Measurements from ENCODE around the gene PPEF1. TPM values are rescaled to one million over a fixed set of nuclear protein-coding genes. Genes with fewer than 3 reads are reported as not detected.

The PPEF1 gene
- total RNA-seq, 2 experiments from 2014 or later, result not detected

DNA sequence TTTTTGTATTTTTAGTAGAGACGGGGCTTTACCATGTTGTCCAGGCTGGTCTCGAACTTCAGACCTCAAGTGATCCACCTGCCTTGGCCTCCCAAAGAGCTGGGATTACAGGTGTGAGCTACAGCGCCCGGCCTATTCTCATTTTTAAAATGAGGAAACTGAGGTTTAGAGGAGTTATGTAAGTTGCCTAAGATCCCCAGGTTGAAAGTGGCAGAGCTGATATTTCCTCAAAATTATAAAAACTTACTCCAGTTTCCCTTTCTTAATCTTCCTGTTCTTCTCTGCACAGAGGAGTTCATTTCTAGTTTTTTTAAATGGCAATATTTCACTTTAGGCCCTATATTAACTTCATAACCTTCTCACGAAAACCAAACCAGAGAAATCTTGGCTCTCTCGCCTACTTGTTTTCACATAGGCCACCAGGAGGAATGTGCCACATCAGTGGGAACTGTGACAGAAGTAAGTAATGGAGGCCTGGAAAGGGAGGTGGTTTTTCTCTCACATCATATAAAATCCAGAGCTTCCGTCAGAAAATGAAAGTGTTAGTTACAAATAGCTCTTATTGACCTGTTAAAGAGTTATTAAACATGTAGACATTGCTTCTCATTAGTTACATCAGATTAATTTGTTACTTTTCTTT is 19.5 kb upstream of the PPEF1 start:
- Mint-ChIP-seq H3K27ac (no peak overlapping the region), H3K4me1 (ENCODE audit: low read depth) (no peaks in the 10 kb centered on the region), H3K9me3 (no peaks in the 10 kb centered on the region), H3K36me3 (ENCODE audit: low read depth) (no peaks in the 10 kb centered on the region), H3K4me3 (no peak overlapping the region), H3K27me3 (no peaks in the 10 kb centered on the region)
- intact Hi-C loops (cut with micrococcal nuclease), result no loop called here
- POLR2A ChIA-PET, result no interaction called here
- ATAC-seq, result no peak
- DNase-seq, result no peak
- CTCF ChIA-PET, result no interaction called here
- no peak for TF ChIP-seq CTCF (IDR thresholded peaks at IDR 0.05)

GRCh38 chrX:18691431-18691830 is 16.0 kb upstream of the PPEF1 start:
- Mint-ChIP-seq H3K4me3 (no peak overlapping the region), H3K9me3 (peaks cover 2% of the 10 kb centered on the region), H3K27me3 (no peaks in the 10 kb centered on the region), H3K36me3 (ENCODE audit: low read depth) (no peaks in the 10 kb centered on the region), H3K27ac (no peak overlapping the region), H3K4me1 (ENCODE audit: low read depth) (no peaks in the 10 kb centered on the region)
- intact Hi-C loops (cut with micrococcal nuclease), result no loop called here
- POLR2A ChIA-PET, result no interaction called here
- no peak for TF ChIP-seq CTCF (IDR thresholded peaks at IDR 0.05)
- DNase-seq, result no peak
- ATAC-seq, result no peak
- CTCF ChIA-PET, result no interaction called here

- Mint-ChIP-seq H3K4me1 (ENCODE audit: low read depth) (no peaks in the 10 kb centered on the region), H3K9me3 (peaks cover 2% of the 10 kb centered on the region), H3K27me3 (no peaks in the 10 kb centered on the region), H3K27ac (no peak overlapping the region), H3K36me3 (ENCODE audit: low read depth) (no peaks in the 10 kb centered on the region), H3K4me3 (no peak overlapping the region)
- CTCF ChIA-PET, result no interaction called here
- ATAC-seq (no peak), DNase-seq (no peak)
- POLR2A ChIA-PET, result no interaction called here
- TF ChIP-seq CTCF (IDR thresholded peaks at IDR 0.05), result no peak
- intact Hi-C loops (cut with micrococcal nuclease), result no loop called here
Observed at GRCh38 chrX:18692541-18692940, 14.9 kb upstream of the PPEF1 start.

DNA sequence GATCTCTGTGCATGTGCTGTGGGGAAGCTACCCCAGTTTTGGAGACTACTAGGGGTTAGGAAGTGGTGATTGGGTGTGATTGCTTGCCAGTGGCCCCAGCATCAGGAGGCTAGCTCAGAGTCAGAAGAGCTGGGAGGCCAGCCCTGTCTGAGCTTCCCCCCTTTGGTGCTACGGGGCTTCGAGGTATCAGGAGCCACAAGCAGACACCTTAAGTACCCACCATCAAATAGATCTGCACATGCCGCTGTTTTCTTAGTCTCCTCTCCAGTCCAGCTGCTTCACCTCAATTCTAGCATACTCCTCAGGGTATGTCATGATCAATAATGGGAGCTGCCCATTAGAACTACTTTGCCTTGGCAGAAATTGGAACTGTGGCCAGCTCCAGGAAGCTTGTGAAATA is 10.8 kb upstream of the PPEF1 start:
- H3K27ac Mint-ChIP-seq, result no peak overlapping the region
- TF ChIP-seq CTCF (IDR thresholded peaks at IDR 0.05), result no peak
- POLR2A ChIA-PET, result no interaction called here
- intact Hi-C loops (cut with micrococcal nuclease), result no loop called here
- no peaks in the 10 kb centered on the region for H3K4me1 Mint-ChIP-seq (ENCODE audit: low read depth)
- H3K27me3 Mint-ChIP-seq, result no peaks in the 10 kb centered on the region
- H3K4me3 Mint-ChIP-seq, result no peak overlapping the region
- CTCF ChIA-PET, result interaction anchor here (1.4 kb wide), 1 partner anchor 19 kb away, joined by 3 read pairs; no protein-coding TSS in a partner anchor
- ATAC-seq (no peak), DNase-seq (no peak)
- no peaks in the 10 kb centered on the region for H3K36me3 Mint-ChIP-seq (ENCODE audit: low read depth)
- peaks cover 2% of the 10 kb centered on the region for H3K9me3 Mint-ChIP-seq

DNA sequence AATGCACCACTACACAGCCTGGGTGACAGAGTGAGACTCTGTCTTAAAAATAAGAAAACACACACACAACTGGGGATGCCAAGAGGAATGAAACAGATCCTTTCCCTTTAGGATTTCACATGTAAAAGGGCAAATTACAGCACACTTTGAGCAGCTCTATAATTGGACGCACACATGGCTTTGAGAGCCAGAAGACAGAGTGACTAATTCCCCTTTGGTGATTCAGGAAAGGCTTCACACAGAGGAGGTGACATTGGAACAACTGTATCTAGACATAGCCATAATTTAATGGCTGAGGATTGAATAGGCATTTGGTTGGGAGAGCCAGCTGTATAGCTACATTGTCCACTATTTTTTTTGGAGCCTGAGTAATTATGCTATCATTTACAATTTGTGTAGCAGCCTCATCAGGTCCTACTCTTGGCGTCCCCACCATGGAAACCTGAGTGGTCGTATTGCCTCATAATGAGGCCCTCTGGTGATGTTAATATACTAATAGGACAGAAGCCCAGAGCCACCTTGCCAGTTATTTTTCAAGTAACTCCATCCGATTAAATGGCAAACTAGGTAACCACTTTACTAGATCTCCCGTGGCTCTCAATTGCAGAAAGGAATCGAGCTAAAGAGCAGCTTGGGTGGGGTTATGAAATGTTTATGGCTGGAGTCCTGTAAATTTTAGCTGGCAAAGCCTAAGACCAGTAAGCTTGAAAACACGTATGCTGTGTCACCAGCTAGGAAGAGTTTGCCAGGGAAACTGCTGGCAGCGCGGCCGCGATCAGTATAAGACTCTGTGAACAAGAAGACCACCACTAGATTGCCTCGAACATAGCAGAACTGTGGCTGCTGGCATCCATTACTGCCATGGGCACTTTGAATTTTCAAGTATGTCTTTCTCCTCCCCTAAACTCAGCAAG is 8.5 kb upstream of the PPEF1 start:
- H3K4me3 Mint-ChIP-seq, result no peak overlapping the region
- intact Hi-C loops (cut with micrococcal nuclease), result no loop called here
- DNase-seq (no peak), ATAC-seq (no peak)
- H3K36me3 Mint-ChIP-seq (ENCODE audit: low read depth), result no peaks in the 10 kb centered on the region
- TF ChIP-seq CTCF (IDR thresholded peaks at IDR 0.05), result no peak
- H3K27ac Mint-ChIP-seq, result no peak overlapping the region
- no peaks in the 10 kb centered on the region for H3K27me3 Mint-ChIP-seq
- H3K9me3 Mint-ChIP-seq, result peaks cover 2% of the 10 kb centered on the region
- CTCF ChIA-PET, result no interaction called here
- H3K4me1 Mint-ChIP-seq (ENCODE audit: low read depth), result no peaks in the 10 kb centered on the region
- POLR2A ChIA-PET, result no interaction called here

Measured in activated CD8-positive, alpha-beta T cell treated with anti-CD3 and anti-CD28 coated beads for 36 hours (primary cell).